Stimulated activated naive CD8-positive, alpha-beta T cell treated with anti-CD3 and anti-CD28 coated beads, Interleukin-15, Interleukin-2, amounts not matched to agents 100 U/mL and 50 U/mL, for 24 hours (primary cell): ENCODE data around the gene CLEC9A.

Experiments used
- ATAC-seq: fragments of 150-1000 bp; cut with Tn5 transposase; one replicate; pipeline ENCODE4 v1.10.0; 2021
- DNase-seq: peaks from one replicate; pipeline ENCODE4 v3.0.0; 2021

The CLEC9A gene

DNA sequence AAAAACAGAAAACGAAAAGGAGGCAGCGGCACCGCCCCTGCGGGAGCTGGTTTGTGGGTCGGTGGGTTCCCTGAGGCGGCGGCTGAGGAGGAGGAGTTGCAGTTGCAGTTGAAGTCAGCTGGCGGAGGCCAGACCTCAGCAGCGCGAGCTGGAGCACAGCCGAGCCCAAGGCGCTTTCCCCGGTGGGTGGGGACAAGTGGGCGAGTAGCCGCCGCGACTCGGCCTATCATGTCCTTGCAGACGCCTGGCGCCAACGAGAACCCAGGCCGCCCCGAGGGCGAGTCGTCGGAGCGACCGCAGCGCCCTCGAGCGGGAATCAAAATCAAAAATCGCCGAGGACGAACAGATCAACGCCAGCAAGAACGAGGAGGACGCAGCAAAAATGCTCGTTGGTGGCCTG, 81.0 kb downstream of the CLEC9A start:
- ATAC-seq (no peak), DNase-seq (no peak)

DNA sequence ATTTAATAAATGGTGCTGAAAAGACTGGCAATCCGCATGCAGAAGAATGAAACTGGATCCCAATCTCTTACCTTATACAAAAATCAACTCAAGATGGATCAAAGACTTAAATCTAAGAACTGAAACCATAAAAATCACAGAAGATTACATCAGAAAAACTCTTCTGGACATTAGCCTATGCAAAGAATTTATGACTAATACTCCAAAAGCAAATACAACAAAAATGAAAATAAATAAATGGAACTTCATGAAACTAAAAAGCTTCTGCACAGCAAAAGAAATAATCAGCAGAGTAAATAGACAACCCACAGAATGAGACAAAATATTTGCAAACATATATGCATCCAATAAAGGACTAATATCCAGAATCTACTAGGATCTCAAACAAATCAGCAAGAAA, 82.6 kb downstream of the CLEC9A start:
- ATAC-seq (no peak), DNase-seq (no peak)

DNA sequence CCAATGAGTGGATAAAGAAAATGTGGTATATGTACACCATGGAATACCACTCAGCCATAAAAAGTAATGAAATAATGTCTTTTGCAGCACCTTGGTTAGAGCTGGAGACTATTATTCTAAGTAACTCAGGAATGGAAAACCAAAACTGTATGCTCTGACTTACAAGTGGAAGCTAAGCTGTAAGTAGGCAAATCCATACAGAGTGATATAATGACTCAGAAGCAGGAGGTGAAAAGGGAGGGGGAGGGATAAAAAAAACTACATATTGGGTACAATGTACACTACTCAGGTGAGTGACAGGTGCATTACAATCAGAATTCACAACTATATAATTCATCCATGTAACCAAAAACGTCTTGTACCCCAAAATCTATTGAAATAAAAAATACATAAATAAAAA, 83.4 kb downstream of the CLEC9A start:
- ATAC-seq: no peak
- no peak for DNase-seq

DNA sequence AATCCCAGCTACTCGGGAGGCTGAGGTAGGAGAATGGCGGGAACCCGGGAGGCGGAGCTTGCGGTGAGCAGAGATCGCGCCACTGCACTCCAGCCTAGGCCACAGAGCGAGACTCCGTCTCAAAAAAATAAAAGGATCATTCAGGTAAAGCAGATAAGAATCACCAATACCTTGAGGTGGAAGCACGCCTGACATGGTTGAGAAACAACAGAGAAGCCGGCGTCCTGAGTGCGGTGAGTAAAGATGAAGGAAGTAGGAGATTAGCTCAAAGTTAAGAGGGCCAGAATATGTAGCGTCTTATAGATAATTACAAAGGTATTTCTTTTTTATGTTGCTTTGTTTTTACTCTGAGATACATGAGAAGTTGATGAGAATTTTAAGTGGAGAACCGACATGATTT, 84.8 kb downstream of the CLEC9A start:
- DNase-seq (no peak), ATAC-seq (no peak)
